T1000 (cell line): Measurements from ENCODE around the gene VPS37C.

Experiments
- DNase-seq: peaks from one replicate; lab custom pipeline; 2025; ENCODE audit warnings: mixed read lengths; lab: John Stamatoyannopoulos, UW

The VPS37C gene

DNA sequence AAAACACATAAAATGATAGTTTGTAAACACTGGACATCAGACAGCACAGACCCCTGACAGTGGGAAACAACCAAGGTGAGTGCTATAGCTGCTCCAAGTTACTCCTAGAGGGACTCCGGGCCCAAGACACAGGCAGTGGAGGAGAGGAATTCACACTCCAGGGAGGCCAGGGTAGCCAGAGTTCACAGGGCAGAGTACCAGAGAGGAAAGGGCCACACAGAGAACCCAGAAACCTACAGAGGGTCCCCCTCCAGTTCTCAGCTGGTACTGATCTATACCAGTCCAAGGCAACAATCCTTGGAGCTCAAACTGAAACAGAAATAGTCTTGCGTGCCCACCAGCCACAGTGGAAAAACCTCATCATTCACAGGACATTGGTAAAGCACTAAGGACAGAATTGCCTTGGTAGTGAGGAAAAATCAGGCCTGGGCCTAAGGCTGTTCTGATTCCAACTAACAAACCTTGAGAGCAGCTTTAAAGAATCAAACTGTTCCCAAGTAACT is 7.6 kb downstream of the VPS37C start:
- DNase-seq = no peak

DNA sequence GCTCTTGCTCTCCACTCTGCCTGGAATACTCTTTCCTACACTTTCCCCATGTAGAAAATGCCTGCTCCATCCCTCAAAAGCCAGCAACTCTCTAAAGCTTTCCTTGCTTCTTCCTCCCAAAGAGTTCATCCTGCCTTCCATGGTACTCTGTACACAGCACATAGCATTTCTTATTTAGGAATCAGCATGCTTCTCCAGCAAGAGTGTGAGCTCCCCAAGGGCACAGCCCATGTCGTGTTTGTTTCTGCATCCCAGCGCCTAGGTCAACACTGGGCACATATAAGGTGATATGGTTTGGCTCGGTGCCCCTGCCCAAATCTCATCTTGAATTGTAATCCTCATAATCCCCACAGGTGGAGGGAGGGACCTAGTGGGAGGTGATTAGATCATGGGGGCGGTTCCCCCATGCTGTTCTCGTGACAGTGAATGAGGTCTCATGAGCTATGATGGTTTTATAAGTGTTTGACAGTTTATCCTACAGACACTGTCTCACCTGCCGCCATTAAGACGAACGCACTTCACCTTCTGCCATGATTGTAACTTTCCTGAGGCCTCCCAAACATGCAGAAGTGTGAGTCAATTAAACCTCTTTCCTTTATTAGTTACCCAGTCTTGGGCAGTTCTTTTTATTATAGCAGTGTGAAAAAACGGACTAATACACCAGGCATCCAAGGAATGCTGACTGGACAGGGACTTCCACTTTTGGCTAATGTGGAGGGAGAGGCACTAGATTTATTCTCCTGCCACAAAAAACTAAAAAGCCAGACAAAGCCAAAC is 8.2 kb downstream of the VPS37C start:
- no peak for DNase-seq

DNA sequence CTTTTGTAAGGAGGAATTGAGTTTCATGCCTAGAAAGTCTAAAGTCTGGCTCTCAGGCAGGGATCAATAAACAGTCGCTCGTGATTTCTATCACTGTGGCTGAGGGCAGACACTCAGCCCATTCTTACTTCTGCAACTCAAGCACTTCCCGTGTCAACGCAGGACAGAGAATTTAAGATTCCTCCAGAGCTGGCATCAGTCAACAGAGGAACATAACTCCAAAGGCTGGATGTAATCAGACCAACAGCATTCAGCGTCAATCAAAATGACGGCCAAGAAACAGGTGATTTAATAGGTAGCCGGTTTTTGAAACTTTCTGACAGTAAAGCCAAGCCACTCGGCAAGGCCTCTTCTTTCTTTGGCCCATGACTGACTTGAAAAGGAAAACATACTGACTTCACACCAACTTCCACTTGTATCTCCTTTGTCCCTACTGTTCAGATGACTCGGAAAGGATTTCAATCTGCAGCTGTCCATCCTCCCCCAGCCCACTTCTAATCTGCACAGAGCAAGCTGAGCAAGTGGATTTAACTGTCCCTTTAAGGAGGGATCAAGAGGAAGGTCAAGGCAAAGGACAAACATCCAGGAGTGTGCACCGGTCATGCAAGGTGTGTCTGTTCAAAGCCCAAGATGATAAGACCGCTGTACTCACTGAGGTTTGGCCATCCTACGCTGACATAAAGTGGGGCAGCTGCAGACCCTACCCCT is 9.5 kb downstream of the VPS37C start:
- DNase-seq = no peak

DNA sequence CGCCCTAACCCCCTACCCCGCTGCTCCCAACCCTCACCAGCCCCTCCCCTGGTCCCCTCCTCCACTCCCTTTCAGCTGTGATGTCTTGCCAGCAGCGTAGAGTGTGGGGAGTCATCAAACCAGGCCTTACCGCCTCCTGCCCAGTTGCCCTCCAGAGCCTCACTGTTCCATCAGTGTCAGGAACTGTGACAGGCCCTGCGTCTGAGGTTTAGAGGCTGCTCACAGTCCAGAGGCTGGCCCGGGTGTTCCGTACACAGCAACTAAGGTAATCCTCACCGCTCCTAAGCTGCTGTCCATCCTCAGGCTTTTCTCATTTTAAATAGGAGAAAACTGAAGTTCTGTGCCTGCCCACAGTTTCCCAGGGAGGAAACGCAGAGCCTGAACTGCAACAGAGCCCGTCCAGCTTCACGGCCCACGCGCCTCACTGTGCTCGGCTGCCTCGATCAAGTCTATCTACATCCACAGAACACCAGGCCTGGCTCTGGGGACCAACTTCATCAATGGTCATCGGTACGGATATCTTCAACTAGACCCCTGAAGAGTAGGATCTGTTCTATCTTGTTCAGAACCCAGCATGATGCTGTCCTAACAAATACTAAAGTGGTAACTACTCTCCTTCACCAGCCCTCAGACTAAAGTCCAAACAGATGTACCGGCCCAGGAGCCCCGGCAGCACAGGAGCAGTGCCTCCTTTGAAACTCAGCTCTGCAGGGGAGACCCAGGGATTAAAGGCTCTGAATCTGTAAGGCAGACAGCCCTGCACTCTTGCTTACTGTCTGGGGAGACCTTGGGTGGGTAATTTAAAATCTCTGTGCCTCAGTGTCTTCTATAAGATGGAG is 10.3 kb downstream of the VPS37C start:
- DNase-seq = no peak

DNA sequence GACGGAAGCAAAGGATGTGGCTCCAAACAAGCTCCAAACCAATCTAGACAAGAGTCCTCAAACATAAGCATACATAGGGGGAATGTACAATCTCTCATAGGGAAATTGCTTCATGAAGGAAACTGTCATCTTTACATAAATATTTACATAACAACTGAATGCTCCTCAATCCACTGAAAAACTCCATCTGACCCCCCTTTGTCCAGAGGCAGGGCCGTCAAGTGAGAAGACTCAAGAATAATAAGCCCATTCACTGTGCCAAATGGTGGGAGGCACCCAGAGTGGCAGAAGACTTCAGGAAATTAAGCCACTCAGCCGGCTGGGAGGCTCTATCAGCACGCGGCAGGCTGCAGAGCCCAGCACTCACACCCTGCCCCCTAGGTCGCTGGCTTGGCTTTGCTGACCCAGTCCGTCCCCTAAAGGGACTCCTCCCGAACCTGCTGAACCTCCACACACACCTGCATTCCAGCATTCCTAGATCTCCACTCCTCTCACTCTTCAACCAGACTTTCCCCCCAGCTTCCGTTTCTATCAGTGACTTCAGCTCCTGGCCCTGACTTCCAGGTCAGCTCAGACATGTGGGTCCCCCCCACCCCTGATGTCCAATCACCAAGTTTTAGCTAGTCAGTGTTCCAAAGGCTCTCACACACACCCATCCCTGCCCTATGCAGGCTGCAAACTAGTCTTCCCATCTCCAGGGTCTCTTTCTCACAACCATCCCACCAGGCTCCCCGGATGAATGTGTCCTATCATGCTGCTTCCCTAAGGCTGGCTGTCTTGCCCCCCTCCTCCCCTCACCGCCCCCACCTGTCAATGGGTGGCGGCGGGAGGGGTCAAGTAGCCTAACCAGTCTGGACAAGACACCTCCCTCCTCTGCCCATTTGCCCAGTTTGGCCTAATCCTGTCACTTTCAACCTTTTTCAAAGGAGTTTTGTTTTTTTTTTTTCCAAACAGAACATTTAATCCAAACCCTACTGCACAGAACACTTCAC is 11.3 kb downstream of the VPS37C start:
- no peak for DNase-seq

DNA sequence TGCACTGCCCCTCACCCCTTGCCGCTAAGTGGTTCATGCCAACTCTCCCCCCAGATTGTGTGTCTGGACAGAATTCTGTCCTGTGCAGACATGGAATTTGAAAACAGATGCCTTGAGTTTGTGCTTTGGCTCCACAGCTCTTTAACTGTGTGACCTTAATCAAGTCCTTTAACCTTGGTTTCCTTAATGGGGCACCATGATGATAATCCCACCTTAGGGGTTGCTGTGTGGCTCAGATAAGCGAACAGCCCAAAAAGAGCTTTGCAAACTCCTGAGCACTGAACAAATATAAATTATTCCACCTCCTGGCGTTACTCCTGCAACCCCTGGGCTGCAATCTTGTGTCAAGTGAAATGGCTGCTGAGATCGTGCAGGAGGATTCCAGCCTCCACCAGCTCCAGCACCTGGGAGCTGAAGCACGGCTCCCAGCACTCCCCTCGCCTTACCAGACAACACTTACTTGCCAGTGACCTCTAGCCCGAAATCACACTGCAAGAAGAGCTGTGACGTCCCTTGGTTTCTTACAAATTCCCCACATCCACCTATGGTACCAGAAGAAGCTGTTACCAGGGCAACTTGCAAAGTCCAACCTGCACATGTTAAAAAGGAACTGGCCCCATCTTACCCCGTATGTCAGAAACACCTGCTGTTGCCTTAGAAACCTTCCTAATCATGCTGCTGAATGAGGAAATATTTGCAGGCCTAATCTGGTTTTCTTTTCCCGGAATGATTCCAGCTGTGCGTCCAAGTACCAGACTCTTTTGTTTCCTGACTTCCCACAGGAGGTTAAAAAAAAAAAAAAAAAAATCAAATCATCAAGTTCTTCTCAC is 13.2 kb downstream of the VPS37C start:
- DNase-seq = no peak

DNA sequence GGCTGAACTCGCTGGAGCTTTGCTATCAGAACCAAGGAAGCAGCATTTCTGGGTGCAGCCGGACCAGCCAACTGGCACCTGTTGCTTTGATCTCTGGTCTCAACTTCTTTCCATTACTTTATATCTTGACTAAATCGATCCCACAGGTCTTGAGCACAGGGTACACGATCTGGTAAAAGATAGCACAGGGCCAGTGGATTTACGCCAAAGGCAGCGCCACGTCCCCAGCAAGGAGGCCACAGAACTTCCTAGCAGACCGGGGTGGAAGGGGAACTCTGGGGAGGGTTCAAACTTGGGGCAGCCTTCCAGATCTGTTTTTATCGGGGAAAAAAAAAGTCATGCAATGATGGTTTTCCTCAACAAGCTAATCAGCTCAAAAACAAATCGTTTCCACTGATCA is 14.0 kb downstream of the VPS37C start:
- no peak for DNase-seq

DNA sequence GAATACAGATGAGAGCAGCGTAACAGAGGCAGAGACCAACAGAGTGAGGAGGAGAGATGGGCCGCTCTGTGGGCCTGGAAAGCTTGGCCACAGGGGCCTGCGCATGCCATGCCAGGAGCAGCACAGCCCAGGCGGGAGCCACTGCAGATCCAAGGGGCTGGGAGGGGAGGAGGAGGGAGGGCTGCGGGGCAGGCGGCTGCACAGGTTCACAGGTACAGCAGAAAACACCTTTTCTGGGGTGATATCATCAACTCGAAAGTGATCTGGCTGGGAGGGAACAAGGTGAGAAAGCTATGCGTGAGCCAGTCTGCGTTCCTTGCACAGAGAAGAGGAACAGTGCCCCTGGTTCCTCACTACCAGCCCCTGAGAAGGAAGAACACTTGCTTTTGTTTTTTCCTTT is 14.8 kb downstream of the VPS37C start:
- DNase-seq = no peak

DNA sequence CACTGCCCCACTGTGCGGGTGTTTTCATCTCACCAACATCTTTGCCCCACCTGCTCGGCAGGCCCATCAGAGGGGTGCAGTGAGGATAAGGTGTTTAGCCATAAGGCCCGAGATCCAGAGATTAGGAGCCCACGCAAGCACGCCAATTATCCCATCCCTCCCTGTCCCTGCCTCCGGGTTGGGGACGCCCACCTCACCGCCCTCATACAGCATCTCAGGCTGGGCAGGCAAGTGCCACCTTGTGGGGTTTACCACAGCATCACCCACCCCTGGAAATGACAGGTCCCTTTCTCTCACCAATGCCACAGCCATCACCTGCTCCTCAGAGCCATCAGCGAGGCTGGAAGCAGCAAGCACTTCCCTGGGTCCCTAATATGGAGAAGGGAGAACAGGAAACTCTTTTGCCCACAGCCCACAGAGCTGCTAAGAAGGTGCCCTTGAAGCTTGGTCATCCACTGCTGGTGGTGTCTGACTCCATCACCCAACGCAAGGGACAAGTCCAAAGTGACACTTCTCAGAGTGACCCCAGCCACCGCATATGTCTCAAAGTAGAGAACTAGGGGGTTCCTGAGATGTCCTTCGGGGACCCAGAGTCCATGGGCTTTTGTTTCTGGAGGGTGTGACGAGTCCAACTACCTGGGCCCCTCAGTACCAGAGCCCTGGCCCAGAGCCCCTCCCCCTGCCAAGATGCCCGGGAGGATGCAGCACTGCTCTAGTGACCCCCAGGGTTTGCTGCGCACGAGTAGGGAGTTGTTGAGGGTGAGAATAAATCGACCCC is 15.8 kb downstream of the VPS37C start:
- DNase-seq = no peak

DNA sequence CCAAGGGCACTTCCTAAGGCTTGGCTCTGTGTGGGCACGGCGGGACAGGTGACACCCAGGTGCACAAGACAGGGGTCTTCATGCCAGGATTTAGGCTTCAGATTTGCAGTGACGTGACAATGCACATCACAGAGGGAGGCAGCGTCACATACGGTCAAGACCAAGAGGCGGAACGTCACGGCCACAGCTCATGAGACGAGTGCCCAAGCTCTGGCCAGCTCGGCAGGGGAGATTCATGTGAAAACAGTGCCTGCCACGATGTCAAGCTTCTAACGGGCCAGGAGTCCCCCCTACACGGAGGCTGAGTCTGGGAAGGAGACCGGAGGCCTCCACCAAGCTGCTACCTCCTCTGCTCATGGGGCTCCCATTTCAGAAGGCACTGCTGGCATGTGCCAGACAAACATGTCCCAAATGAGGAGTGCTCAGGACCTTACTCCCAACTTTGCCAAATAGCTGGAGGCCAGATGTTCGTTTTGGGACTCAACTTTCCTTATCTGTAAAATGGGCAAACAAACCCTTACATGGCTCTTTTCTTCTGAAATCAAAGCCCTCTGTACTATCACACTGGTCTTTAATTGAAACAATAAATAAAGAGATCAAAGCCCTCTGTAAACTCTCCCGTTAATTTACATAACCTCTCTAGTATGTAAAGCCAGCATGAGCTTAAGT is 16.6 kb downstream of the VPS37C start:
- no peak for DNase-seq

DNA sequence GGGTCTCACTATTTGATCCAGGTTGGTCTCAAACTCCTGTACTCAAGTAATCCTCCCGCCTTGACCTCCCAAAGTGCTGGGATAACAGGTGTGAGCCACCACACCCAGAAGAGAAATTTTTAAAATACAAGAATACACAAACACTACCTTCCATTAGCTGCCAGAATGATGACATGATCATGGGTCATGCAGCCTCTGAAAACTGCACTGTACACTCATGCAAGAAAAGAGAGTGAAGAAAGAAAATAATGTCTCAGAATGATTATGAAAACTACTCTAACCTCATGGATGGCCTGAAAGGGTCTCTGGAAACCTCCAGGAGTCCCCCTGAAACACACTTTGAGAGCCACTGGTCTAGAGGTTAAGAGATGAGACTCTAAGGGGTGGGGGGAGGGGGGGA is 18.8 kb downstream of the VPS37C start:
- no peak for DNase-seq

DNA sequence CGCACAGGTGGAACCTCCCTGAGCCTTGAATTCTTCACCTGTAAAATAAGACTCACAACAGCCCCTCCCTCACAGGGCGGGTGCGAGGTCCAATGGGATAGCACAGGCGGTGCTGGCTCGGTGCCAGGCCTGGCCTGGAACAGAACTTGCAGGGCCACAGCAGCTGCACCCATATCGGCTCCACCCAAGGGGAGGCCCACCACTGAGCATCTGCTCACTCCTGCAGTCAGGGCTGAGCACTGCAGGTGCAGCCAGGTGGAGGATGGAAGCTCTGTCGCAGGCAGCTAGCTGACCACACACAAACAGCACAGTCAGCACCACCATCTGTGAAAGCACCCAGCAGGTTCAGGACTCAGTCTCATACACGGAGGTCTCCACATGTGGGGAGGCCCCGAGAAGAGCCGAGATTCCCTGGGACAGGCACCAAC is 19.6 kb downstream of the VPS37C start:
- DNase-seq = no peak

DNA sequence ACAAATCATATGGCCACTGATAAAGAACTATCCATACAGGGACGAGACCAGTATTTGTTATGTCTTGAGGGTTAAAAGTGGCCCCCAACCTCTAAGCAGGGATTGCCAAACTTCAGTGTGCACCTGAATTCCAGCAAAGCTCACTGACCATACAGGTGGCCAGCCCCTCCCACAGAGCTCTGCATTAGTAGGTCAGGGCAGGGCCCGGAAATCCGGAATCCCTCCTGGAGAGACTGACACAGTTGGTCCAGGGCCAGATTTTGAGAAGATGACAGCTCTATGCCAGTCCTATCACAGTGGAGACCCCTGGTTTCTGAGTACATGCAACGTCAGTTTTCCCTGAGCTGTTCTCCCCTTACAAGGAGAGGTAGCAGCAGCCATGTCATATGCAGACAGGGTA is 20.8 kb downstream of the VPS37C start:
- DNase-seq = no peak

DNA sequence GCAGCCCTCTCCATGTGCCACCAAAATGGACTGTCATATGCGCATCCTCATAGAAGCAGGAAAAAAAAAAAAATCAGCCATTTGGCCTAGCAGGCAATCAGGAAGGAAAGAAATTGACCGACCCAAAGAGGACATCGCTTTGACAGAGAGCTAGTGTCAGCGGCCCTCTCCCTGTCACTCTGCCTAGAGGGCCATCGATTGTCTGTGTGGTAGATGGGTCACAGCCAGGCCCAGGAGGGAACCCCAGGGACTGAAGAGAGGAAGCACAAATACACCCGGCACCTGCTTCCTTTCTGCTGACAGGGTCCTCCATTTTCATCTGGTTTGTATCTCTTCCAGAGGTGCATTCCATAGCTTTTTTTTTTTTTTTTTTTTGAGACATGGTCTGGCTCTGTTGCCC is 21.8 kb downstream of the VPS37C start:
- no peak for DNase-seq

DNA sequence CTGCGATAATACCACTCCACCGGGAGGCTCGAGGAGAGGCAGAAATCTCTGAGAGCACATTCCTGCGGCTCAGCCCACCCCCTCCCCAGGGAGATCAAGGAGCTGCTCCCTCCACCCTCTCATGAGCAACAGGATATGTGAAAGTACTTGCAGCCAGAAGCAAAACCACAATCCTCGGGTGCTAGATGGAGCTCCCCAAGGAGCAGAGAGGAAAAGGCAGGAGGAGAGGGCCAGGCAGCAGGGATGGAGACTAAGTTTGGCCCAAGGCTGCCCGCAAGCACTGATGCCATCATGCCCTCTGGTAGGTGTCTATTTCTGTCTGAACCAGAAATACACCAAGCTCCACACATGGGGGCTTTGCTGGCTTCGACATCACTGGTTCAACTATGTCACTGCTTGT is 22.3 kb downstream of the VPS37C start:
- no peak for DNase-seq

DNA sequence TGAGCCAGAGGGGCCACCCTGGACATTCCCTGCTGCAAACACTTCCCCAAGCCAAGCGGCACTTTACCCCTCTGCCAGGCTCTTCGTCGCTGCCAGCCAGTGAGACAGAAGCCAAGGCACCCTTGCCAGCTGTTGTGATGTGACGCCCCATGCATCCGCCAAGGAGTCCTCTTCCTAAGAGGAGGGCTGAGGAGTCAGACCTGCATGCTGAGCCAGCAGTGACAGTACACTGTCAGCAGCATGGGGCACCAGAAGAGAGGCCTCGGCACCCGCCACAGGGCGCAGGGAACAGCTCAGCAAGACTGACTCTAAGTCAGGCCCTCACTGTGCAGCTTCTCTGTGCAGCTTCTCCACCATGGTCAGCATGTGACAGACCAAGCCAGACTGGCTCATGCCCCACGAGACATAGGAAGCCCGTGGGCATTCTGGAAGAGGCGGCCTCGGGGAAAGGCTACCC is 26.4 kb downstream of the VPS37C start:
- no peak for DNase-seq

DNA sequence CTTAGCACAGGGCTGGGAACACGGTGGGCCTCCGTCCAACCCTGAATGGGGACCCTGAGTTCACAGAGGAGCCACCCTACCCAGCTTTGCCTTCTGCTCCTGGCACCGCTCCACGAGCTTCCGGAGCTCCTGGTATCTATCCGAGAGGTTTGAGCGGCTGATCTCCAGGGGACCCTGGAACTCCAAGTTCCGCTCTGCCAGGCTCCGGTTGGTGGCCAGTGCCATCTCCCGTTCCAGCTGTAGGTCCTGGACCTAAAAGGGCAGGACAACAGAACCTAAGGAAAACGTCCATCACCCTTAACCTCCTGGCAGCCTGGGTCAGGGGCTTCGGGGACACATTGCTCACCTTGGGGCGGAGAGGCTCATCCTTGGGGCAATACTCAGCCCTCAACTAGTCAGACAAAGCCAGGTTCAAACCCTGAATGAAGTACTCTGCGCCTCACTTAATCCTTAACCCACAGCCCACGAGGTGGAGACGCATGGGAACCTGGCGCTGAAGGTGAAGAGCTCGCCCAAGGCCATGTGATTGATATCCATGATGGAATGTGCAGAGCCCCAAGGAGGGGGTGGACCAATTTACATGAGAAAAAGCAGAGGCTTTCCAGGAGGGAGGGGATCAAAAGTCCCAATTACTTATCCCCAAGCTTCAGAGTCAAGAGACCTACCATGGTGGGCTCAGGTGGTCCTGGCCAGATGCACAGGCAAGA is 27.1 kb downstream of the VPS37C start:
- no peak for DNase-seq

DNA sequence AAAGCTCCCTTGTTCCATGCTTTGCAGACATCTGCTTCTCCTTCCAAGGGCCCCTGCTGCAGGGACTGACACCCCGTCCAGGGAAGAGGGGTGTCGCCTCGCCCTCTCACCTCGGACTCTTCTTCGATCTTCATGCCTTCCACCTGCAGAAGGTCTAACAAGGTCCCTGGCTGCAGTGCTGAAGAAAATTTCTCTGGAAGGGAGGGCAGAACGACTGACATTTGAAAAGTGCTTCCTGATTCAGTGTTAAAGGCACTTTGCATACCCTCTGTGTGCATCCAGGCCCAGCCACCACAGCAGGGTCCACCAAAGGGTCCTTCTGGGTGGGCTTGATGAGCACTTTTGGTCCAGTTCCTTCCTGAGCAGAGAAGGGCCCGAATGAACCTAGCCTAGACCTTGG is 28.1 kb downstream of the VPS37C start:
- DNase-seq = no peak
